Neural cell (in vitro differentiated cells): Measurements from ENCODE around the gene PDE4D. TPM values are rescaled to one million over a fixed set of nuclear protein-coding genes. Genes with fewer than 3 reads are reported as not detected.

Experiments
- H2AFZ ChIP-seq: fragments of 200-600, 300-800 bp; sonication (generic), shearing (Covaris generic); 2 replicates; pipeline ENCODE4 v1.6.0; 2014; ENCODE audit warnings: low read depth, mild to moderate bottlenecking, antibody characterized with exemption, low read length, moderate library complexity
- H3F3A ChIP-seq: fragments of 200-600 bp; shearing (Covaris generic); 2 replicates; pipeline ENCODE4 v1.6.1; 2016; ENCODE audit warnings: mild to moderate bottlenecking, moderate library complexity, mixed read lengths, antibody characterized with exemption, low read length; ENCODE audit not compliant: insufficient read depth, poor library complexity, severe bottlenecking
- H3K27ac ChIP-seq: fragments of 200-600, 300-800 bp; sonication (generic), shearing (Covaris generic); 2 replicates; pipeline ENCODE4 v1.5.1; 2014; ENCODE audit warnings: mild to moderate bottlenecking, low read length, moderate library complexity
- H3K27me3 ChIP-seq: fragments of 300-800, 200-600 bp; sonication (generic), shearing (Covaris generic); 2 replicates; pipeline ENCODE4 v1.6.0; 2014; ENCODE audit warnings: mild to moderate bottlenecking, low read depth, low read length, moderate library complexity; ENCODE audit not compliant: insufficient read depth
- H3K36me3 ChIP-seq: fragments of 300-800, 200-600 bp; sonication (generic), shearing (Covaris generic); 2 replicates; pipeline ENCODE4 v1.5.1; 2014; ENCODE audit warnings: mild to moderate bottlenecking, antibody characterized with exemption, low read length, moderate library complexity; ENCODE audit not compliant: insufficient read depth
- H3K4me2 ChIP-seq: fragments of 300-800, 200-600 bp; sonication (generic), shearing (Covaris generic); 2 replicates; pipeline ENCODE4 v1.6.0; 2014; ENCODE audit warnings: mild to moderate bottlenecking, low read length
- H3K4me3 ChIP-seq: fragments of 300-800, 200-600 bp; sonication (generic), shearing (Covaris generic); 2 replicates; pipeline ENCODE4 v1.5.1; 2014; ENCODE audit warnings: mild to moderate bottlenecking, low read length, moderate library complexity
- H3K79me2 ChIP-seq: fragments of 200-600 bp; shearing (Covaris generic); replicated peaks from 2 replicates; pipeline ENCODE4 v1.6.0; 2014; ENCODE audit warnings: mild to moderate bottlenecking, low read length, moderate library complexity; ENCODE audit not compliant: insufficient read depth
- H3K9ac ChIP-seq: fragments of 300-800, 200-600 bp; sonication (generic), shearing (Covaris generic); 2 replicates; pipeline ENCODE4 v1.6.1; 2016; ENCODE audit warnings: mild to moderate bottlenecking, low read length, mixed read lengths
- H3K9me2 ChIP-seq: fragments of 200-600 bp; shearing (Covaris generic); 2 replicates; pipeline ENCODE4 v1.6.1; 2016; ENCODE audit warnings: mild to moderate bottlenecking, low read length, mixed read lengths; ENCODE audit not compliant: insufficient read depth
- H3K9me3 ChIP-seq: fragments of 200-600, 300-800 bp; sonication (generic), shearing (Covaris generic); 2 replicates; pipeline ENCODE4 v1.6.1; 2016; ENCODE audit warnings: mild to moderate bottlenecking, mixed run types, low read length, moderate library complexity, mixed read lengths
- H4K20me1 ChIP-seq: fragments of 200-600 bp; shearing (Covaris generic); 2 replicates; pipeline ENCODE4 v1.6.1; 2016; ENCODE audit warnings: mild to moderate bottlenecking, mixed run types; ENCODE audit not compliant: insufficient read depth
- EP300 ChIP-seq: fragments of 450-650 bp; conservative IDR thresholded peaks from 2 replicates; pipeline ENCODE4 v1.6.1; 2014; ENCODE audit warnings: antibody characterized with exemption, mild to moderate bottlenecking, moderate library complexity; ENCODE audit not compliant: poor library complexity, severe bottlenecking
- EZH2 ChIP-seq: fragments of 200-600, 300-800 bp; shearing (Covaris generic), sonication (generic); IDR thresholded peaks from 2 replicates; pipeline ENCODE4 v1.6.1; 2014; ENCODE audit warnings: antibody characterized with exemption, low read length, borderline replicate concordance, mild to moderate bottlenecking; ENCODE audit not compliant: insufficient read depth, poor library complexity, severe bottlenecking
- MXI1 ChIP-seq: fragments of 450-650 bp; conservative IDR thresholded peaks from 2 replicates; pipeline ENCODE4 v1.6.1; 2014; ENCODE audit warnings: antibody characterized with exemption, mild to moderate bottlenecking; ENCODE audit not compliant: poor library complexity, severe bottlenecking
- POLR2AphosphoS5 ChIP-seq: IDR thresholded peaks from 2 replicates; pipeline ENCODE4 v1.6.1; 2012
- RAD21 ChIP-seq: fragments of 450-650 bp; conservative IDR thresholded peaks from 2 replicates; pipeline ENCODE4 v1.6.1; 2014; ENCODE audit warnings: antibody characterized with exemption, mild to moderate bottlenecking, moderate library complexity
- SMC3 ChIP-seq: fragments of 450-650 bp; conservative IDR thresholded peaks from 2 replicates; pipeline ENCODE4 v1.6.1; 2014; ENCODE audit warnings: antibody characterized with exemption, mild to moderate bottlenecking, moderate library complexity; ENCODE audit not compliant: poor library complexity
- TAF1 ChIP-seq: IDR thresholded peaks from 2 replicates; pipeline ENCODE4 v1.6.1; 2012; ENCODE audit warnings: low read depth
- polyA plus RNA-seq: library from polyadenylated mRNA; depleted of rRNA; stranded (reverse); fragments of >200 nt; gene quantifications from 2 replicates; pipeline ENCODE4 v1.2.3, GENCODE V29; 2014
- TF ChIP-seq, protein P1 (sequence below): fragments of 450-650 bp; IDR thresholded peaks from 2 replicates; pipeline ENCODE4 v1.5.1; 2014; ENCODE audit warnings: antibody characterized with exemption, mild to moderate bottlenecking, moderate library complexity; ENCODE audit not compliant: poor library complexity, severe bottlenecking
- TF ChIP-seq, protein P2 (sequence below): IDR thresholded peaks from 2 replicates; pipeline ENCODE4 v1.6.1; 2012; ENCODE audit warnings: borderline replicate concordance

PDE4D gene
- polyA plus RNA-seq, 1 donor from 2014 or later, result 42.8 TPM

DNA sequence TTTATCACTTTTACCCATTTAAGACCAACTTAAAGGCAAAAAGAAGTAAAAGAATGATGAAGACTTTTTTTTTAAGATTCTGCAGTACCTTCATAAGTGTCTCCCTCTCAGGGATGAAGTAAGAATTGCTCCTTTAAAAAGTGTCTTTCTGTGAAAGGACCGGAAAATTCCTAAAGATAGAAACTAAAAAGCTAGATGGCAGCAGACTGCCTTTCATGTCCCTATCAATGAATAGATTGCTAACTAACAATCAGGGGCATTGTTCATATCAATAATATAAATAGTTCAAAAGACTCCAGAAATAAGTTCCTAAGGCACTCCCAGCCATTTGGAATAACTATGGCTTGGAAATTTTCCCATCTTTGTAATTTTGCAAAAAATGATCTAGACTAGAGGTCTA is 558.0 kb downstream of the PDE4D start:
- H3K4me3 ChIP-seq, result no peak overlapping the region
- no peaks in the 10 kb centered on the region for H3K36me3 ChIP-seq
- H3F3A ChIP-seq, result no peaks in the 10 kb centered on the region
- H3K9me3 ChIP-seq, result no peaks in the 10 kb centered on the region
- no peaks in the 10 kb centered on the region for H4K20me1 ChIP-seq
- no peaks in the 10 kb centered on the region for H3K9me2 ChIP-seq
- no peaks in the 10 kb centered on the region for H3K27me3 ChIP-seq
- H2AFZ ChIP-seq, result no peak overlapping the region
- H3K9ac ChIP-seq, result no peak overlapping the region
- no peaks in the 10 kb centered on the region for H3K79me2 ChIP-seq
- no peak overlapping the region for H3K27ac ChIP-seq
- TF ChIP-seq MXI1 (no peak), EP300 (no peak), EZH2 (no peak)
- no peak overlapping the region for H3K4me2 ChIP-seq

DNA sequence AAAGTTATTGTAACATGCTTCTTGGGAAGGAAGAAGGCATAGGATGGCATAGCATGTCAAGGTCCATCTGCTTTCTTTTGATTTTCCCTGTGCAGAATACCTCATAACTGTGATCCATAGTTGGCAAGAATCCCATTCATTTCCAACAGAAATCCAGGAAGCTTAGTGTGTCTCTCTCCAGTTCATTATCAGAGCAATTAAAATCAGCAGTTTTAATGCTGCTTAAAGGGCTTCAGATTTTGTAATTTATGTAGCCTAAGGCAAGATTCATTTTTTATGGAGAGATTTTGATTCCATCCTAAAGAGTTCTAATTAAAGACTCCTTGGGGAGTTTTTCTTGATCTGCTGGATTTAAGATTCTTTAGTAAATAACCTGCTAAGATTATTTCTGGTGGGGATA is 560.1 kb downstream of the PDE4D start:
- Histone ChIP-seq H3K9me3 (no peaks in the 10 kb centered on the region), H3K4me2 (no peak overlapping the region), H3K36me3 (no peaks in the 10 kb centered on the region), H4K20me1 (no peaks in the 10 kb centered on the region), H3F3A (no peaks in the 10 kb centered on the region), H3K9me2 (no peaks in the 10 kb centered on the region), H3K27ac (no peak overlapping the region), H3K27me3 (no peaks in the 10 kb centered on the region), H3K9ac (no peak overlapping the region), H2AFZ (no peak overlapping the region), H3K79me2 (no peaks in the 10 kb centered on the region), H3K4me3 (no peak overlapping the region)
- no peak for TF ChIP-seq SMC3
- no peak for TF ChIP-seq MXI1
- TF ChIP-seq, protein P1, sequence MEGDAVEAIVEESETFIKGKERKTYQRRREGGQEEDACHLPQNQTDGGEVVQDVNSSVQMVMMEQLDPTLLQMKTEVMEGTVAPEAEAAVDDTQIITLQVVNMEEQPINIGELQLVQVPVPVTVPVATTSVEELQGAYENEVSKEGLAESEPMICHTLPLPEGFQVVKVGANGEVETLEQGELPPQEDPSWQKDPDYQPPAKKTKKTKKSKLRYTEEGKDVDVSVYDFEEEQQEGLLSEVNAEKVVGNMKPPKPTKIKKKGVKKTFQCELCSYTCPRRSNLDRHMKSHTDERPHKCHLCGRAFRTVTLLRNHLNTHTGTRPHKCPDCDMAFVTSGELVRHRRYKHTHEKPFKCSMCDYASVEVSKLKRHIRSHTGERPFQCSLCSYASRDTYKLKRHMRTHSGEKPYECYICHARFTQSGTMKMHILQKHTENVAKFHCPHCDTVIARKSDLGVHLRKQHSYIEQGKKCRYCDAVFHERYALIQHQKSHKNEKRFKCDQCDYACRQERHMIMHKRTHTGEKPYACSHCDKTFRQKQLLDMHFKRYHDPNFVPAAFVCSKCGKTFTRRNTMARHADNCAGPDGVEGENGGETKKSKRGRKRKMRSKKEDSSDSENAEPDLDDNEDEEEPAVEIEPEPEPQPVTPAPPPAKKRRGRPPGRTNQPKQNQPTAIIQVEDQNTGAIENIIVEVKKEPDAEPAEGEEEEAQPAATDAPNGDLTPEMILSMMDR, result no peak
- no peak for TF ChIP-seq EZH2
- TF ChIP-seq EP300, result no peak

DNA sequence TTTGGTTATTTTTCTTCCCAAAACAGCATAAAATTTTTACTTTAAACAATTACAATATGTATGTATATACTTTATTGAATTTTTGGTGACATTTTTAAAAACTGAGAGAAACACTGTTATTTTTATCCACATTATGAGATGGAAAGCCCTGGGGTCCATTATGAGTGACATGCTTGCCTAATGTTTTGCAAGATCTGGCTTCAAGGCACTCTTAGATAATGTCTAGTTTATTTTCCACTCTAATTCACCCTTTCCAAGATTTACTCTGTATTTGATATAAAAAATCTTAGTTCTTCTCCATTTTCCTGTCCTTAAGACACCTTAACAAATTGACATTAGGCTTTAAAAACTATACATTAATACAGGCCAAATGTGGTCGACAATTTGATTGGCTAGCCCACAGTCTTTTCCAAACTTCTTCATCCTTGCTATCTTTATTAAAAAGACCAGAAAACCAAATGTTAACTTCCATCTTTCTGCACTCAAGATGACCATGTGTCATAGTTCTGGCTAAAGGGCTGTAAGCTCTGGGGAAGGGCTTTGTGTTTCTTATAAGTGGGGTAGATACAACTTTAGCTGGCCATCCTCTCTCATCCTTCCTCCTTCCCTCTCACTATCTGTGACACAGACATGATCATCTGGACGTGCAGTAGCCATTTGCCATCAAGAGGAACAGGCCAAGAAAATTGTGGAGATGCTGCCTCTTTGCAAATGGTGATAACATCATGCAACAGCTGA is 561.1 kb downstream of the PDE4D start:
- H3K79me2 ChIP-seq, result no peaks in the 10 kb centered on the region
- H3K36me3 ChIP-seq, result no peaks in the 10 kb centered on the region
- no peak overlapping the region for H2AFZ ChIP-seq
- peak overlapping the region; percentile 13 for H3K4me3 ChIP-seq
- H3K27me3 ChIP-seq, result no peaks in the 10 kb centered on the region
- peak overlapping the region; percentile 32 for H3K27ac ChIP-seq
- H3K9ac ChIP-seq, result no peak overlapping the region
- H3F3A ChIP-seq, result no peaks in the 10 kb centered on the region
- no peaks in the 10 kb centered on the region for H3K9me3 ChIP-seq
- H3K4me2 ChIP-seq, result no peak overlapping the region
- TF ChIP-seq RAD21 (no peak), TAF1 (no peak), POLR2AphosphoS5 (peak; percentile 19), EP300 (no peak)
- TF ChIP-seq, protein P2, sequence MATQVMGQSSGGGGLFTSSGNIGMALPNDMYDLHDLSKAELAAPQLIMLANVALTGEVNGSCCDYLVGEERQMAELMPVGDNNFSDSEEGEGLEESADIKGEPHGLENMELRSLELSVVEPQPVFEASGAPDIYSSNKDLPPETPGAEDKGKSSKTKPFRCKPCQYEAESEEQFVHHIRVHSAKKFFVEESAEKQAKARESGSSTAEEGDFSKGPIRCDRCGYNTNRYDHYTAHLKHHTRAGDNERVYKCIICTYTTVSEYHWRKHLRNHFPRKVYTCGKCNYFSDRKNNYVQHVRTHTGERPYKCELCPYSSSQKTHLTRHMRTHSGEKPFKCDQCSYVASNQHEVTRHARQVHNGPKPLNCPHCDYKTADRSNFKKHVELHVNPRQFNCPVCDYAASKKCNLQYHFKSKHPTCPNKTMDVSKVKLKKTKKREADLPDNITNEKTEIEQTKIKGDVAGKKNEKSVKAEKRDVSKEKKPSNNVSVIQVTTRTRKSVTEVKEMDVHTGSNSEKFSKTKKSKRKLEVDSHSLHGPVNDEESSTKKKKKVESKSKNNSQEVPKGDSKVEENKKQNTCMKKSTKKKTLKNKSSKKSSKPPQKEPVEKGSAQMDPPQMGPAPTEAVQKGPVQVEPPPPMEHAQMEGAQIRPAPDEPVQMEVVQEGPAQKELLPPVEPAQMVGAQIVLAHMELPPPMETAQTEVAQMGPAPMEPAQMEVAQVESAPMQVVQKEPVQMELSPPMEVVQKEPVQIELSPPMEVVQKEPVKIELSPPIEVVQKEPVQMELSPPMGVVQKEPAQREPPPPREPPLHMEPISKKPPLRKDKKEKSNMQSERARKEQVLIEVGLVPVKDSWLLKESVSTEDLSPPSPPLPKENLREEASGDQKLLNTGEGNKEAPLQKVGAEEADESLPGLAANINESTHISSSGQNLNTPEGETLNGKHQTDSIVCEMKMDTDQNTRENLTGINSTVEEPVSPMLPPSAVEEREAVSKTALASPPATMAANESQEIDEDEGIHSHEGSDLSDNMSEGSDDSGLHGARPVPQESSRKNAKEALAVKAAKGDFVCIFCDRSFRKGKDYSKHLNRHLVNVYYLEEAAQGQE, result no peak
- no peaks in the 10 kb centered on the region for H4K20me1 ChIP-seq
- no peaks in the 10 kb centered on the region for H3K9me2 ChIP-seq
